Measurements from ENCODE around the gene RABGAP1L. TPM values are rescaled to one million over a fixed set of nuclear protein-coding genes. Genes with fewer than 3 reads are reported as not detected.

The RABGAP1L gene
- total RNA-seq, 1 experiment from 2014 or later = 20.2 TPM

DNA sequence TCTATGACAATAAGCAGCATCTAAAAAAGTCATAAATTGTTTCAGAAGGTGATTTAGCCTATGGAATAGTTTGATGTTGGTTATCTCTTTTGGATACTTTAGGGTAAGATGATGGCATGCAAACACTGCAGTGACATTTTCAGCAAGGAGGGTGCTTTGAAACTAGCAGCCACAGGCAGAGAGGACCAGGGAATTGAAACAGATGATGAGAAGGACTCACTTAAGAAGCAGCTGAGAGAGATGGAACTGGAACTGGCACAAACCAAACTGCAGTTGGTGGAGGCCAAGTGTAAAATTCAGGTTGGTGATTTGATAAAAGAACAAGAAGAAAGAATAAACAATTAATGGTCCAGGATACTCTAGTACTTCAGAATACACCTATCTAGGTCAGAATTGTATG lies 829.2 kb downstream of the RABGAP1L start:
- DNase-seq (ENCODE audit: low spot score) = no peak

DNA sequence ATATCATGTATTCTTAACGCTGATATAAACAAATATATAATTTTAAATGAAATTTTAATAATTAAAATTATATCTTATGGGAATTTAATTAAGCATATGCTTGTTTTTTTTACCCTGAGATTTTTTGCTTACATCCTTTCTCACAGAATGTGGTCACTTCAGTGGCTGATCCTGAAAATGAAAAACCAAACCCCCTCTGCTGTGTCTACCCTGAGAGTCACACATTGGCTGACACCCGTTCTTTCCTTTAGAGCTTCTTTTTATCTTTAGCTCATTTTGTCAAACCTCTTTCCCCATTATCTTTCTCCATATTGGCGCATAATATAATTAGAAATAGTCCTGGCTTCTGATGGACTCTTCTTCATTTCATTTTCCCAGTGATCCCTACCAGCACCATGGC lies 829.7 kb downstream of the RABGAP1L start:
- DNase-seq (ENCODE audit: low spot score) = no peak

GRCh38 chr1:174989536-174990220 lies 830.4 kb downstream of the RABGAP1L start:
- no peak for DNase-seq (ENCODE audit: low spot score)

- DNase-seq (ENCODE audit: low spot score) = peak; percentile 62
Observed at GRCh38 chr1:174990382-174990999, 831.2 kb downstream of the RABGAP1L start.

DNA sequence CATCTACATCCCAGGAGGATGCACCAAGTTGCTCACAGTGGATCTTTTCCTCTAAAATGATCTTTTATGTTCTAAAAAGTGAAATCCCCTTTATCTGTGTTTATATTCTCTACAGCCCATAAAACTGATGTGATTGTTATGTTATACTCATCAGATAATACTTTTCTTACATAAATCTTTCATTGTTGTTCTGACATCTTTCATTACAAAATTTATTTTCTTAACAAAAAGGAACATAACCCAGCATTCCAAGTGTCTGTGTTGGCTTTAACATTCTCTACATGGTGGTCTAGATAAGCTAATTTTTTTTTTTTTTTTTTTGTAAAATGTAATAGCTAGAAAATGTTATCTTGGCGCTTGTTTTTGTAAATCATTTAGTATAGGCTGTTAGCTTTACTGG lies 832.2 kb downstream of the RABGAP1L start:
- DNase-seq (ENCODE audit: low spot score) = no peak

DNA sequence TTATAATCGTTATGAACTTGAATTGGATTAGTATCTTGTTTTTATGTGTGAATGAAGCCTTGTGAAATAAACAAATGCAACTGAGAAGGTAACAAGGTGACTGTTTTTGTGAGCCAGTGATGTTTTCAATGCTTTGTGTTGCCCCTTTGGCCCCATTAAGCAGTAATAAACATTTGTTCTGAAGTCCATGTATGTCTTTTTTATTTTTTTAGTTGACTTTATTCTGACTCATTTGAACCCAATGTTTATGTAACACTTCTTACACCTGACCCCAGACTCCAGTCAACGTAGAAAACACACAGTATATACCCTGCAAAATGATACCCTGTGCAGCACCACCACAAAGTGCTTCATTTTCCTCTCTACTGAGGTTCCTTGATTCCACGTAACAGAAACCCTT lies 835.8 kb downstream of the RABGAP1L start:
- DNase-seq (ENCODE audit: low spot score) = no peak

DNA sequence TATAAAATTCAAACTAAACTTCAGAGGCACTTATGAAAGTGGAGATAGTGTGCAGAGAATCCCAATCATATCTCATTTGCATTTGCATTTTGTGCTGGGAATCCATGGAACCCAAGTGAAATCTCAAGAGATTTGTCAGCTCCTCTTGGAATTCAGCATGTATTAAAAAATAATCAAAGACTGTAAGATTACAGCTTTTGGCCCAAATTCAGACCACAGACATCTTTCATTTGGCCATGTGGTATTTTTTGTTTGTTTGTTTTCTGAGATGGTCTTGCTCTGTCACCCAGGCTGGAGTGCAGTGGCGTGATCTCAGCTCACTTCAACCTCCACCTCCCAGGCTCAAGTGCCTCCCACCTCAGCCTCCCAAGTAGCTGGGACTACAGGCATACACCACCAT lies 836.6 kb downstream of the RABGAP1L start:
- DNase-seq (ENCODE audit: low spot score) = no peak

DNA sequence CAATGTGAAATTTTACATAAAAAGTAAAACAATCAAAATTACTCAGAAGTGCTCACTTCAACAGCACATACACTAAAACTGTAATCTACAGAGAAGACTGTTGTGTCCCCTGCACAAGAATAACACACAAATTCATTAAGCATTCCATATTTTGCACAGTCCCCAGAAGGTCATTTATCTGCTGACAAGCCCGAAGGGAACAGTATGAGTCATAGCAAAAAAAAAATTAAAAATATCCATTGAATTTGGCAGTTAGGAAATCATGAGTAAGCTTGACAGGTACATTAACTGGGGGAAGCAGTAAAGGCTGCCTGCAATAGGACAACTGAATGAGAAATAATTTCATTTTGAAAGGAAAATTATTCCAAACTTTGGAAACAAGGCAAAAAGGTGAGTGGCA lies 837.2 kb downstream of the RABGAP1L start:
- DNase-seq (ENCODE audit: low spot score) = no peak

- no peak for DNase-seq (ENCODE audit: low spot score)
Observed at GRCh38 chr1:174997041-174997440, 837.7 kb downstream of the RABGAP1L start.

DNA sequence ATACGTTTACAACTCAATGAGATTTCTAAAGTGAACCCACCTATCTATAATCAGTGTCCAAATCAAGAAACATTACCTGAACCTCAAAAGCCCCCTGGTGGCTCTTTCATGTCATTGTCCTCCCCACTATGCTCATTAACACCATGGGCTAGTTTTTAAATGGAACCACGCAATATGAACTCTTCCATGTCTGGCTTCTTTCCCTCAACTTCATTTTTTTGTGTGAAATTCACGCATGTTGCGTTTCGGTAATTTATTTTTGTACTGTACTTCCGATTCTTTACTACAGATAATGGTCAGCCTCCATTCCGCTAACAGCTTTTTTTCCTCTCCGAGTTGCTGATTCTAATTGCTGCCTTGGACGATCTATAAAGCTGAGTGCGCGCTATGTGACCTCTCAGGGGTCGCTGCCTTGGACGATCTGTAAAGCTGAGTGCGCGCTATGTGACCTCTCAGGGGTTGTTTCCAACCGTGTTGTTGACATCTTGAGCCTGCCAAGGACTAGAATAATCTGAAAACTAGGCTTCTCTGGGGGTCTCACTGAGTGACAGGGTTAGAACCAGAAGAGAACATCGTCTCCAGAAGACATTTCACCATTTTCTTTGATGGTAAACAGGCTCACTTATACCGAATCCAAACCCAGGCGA lies 839.4 kb downstream of the RABGAP1L start:
- DNase-seq (ENCODE audit: low spot score) = peak; percentile 89

- DNase-seq (ENCODE audit: low spot score) = peak; percentile 97
Observed at GRCh38 chr1:174999216-174999935, 840.1 kb downstream of the RABGAP1L start.

DNA sequence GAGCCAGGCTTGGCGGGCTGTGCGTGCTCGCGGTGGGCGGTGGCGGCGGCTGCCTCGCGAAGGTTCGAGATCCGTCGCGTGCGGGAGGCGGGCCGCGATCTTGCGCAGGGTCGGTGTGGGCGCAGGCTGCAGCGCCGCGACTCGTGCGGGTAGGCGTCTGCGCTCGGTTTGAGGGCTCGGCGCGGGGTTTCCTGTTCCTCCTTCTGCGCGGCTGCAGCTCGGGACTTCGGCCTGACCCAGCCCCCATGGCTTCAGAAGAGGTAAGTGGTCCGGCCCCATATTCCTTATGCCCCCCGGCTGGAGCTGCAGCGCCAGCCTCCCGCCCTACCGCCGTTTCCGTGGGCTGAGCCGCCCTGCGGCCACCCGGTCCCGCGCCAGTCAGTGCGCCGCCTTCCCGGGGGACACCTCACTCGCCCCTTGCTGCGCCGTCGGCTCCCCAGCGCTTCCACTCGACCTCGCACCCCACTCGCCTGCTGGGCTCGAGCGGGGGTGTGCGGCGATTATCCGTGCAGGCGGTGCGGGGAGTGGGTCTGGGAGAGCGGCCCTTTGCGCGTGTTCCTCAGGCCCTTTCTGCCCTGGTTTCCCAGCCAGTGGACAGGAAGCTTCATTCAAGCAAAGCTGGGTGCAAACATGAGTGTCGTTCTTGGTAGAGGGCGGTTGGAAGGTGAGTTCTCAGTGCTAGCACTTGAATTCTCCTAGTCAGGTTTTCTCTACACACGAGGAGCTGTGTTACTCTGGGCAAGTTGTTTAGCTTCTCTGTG lies 840.8 kb downstream of the RABGAP1L start, which contains the start of gene CACYBP:
CACYBP (plus strand) TSS at position 12 of the 761 bp plus-strand sequence; CDS start at position 246, 234 bp downstream.
- peak; percentile 41 for DNase-seq (ENCODE audit: low spot score)

DNA sequence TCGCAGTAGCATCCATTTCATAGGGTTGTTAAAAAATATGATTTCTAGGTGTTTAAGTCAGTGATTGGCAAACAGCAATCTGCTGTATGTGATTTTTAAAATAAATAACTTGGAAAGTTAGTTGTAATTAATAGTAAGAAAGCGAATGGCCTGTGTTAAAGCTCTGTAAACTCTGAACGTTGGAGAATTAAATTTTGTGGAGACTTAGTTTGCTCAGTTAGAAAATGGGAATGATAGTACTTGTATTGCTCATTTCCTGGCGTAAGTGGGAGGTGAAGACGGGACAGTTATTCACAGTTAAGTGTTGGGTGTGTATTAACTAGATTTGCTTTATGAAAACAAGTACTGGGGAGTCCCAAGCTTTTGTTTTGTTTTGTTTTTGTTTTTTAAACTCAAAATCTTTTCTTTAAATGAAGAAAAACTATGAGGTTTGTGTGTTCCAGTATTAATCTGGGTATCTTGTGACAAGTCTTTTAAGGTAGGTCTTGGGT lies 841.4 kb downstream of the RABGAP1L start:
- no peak for DNase-seq (ENCODE audit: low spot score)

GRCh38 chr1:175002910-175003517 lies 843.7 kb downstream of the RABGAP1L start:
- no peak for DNase-seq (ENCODE audit: low spot score)

- DNase-seq (ENCODE audit: low spot score) = no peak
Observed at GRCh38 chr1:175003521-175003920, 844.2 kb downstream of the RABGAP1L start.

DNA sequence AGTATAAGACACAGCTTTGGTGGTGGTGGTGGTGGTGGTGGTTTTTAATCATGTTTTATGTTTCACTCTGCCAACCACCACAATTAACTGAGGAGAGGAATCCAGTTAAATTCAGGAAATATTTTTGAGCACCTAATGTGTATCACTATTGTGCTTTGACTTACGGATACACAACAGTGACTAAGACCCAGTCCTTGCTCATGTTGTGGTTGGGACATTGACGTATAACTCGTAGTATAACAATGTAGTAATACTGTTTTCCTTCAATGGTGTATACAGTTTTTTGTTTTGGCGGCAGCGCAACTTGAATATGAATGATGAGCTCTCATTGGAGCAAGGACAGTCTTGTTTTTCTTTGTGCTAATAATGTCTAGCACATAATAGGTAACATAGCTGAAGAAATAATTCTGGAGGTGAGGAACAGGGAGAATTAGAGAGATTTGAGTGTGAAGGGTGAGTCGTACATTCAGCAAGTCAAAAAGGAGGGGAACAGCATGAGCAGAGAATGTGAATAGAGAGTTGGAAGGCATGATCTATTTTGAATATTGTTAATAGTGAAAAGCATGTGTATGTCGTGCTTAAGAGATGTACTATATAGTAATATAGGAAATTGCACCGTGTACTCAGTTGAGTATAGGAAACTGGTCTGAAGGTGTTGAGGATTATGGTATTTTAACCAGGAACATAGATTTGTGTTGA lies 845.9 kb downstream of the RABGAP1L start:
- no peak for DNase-seq (ENCODE audit: low spot score)

DNA sequence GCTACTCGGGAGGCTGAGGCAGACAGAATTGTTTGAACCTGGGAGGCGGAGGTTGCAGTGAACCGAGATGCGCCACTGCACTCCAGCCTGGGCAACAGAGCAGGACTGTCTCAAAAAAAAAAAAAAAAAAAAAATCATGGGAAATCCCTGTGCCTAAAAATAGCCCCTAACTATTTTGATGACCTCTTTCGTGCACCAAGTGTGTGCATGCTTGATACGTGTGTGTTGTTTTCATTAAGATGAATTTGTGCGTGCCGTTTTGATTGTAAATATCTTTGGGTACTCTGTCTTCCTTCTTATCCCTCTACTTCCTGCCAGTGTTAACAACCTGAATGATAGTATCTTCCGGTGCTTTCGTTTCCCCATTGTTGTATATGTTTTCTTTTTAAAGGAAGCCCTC lies 850.2 kb downstream of the RABGAP1L start:
- no peak for DNase-seq (ENCODE audit: low spot score)

- DNase-seq (ENCODE audit: low spot score) = no peak
Observed at GRCh38 chr1:175013445-175013844, 854.1 kb downstream of the RABGAP1L start.

- no peak for DNase-seq (ENCODE audit: low spot score)
Observed at GRCh38 chr1:175015243-175015642, 855.9 kb downstream of the RABGAP1L start.

GRCh38 chr1:175019524-175019923 lies 860.2 kb downstream of the RABGAP1L start:
- DNase-seq (ENCODE audit: low spot score) = no peak
